HepG2 (cell line): ENCODE measurements around the gene DUXA. TPM values are rescaled to one million over a fixed set of nuclear protein-coding genes. Genes with fewer than 3 reads are reported as not detected.

ENCODE experiments used
- ARNTL ChIP-seq: sonication (generic); formaldehyde crosslinking; IDR thresholded peaks from 2 replicates; pipeline ENCODE4 v1.4.0; 2020; ENCODE audit warnings: mild to moderate bottlenecking, missing genetic modification reagents
- CREB3 ChIP-seq: sonication (generic); formaldehyde crosslinking; IDR thresholded peaks from 2 replicates; pipeline ENCODE4 v1.5.0; 2020; ENCODE audit warnings: missing genetic modification reagents
- HOXA5 ChIP-seq: sonication (generic); formaldehyde crosslinking; IDR thresholded peaks from 2 replicates; pipeline ENCODE4 v1.4.0; 2020; ENCODE audit warnings: missing genetic modification reagents
- HOXA7 ChIP-seq: sonication (generic); formaldehyde crosslinking; IDR thresholded peaks from 2 replicates; pipeline ENCODE4 v1.8.1; 2022; ENCODE audit warnings: mild to moderate bottlenecking, missing genetic modification reagents, moderate library complexity
- LBX2 ChIP-seq: sonication (generic); formaldehyde crosslinking; IDR thresholded peaks from 2 replicates; pipeline ENCODE4 v1.5.0; 2020; ENCODE audit warnings: missing genetic modification reagents, mild to moderate bottlenecking, borderline replicate concordance
- MYC ChIP-seq: sonication (generic); formaldehyde crosslinking; IDR thresholded peaks from 2 replicates; pipeline ENCODE4 v1.9.0; 2021; ENCODE audit warnings: missing genetic modification reagents, borderline replicate concordance
- MYPOP ChIP-seq: sonication (generic); formaldehyde crosslinking; IDR thresholded peaks from 2 replicates; pipeline ENCODE4 v1.8.1; 2023; ENCODE audit warnings: mild to moderate bottlenecking, moderate library complexity, missing genetic modification reagents
- PLRG1 ChIP-seq: fragments of 450-650 bp; conservative IDR thresholded peaks from 2 replicates; pipeline ENCODE4 v1.6.1; 2016
- PRDM4 ChIP-seq: sonication (generic); formaldehyde crosslinking; IDR thresholded peaks from 2 replicates; pipeline ENCODE4 v1.9.0; 2021; ENCODE audit warnings: missing genetic modification reagents, borderline replicate concordance
- PRMT3 ChIP-seq: sonication (generic); formaldehyde crosslinking; IDR thresholded peaks from 2 replicates; pipeline ENCODE4 v1.8.1; 2022; ENCODE audit warnings: low read depth, mild to moderate bottlenecking, moderate library complexity, missing genetic modification reagents, borderline replicate concordance
- SNRNP70 ChIP-seq: fragments of 200-400 bp; formaldehyde crosslinking; IDR thresholded peaks from 2 replicates; pipeline ENCODE4 v1.6.1; 2017; ENCODE audit warnings: mild to moderate bottlenecking, low read depth, low read length, moderate library complexity
- SP1 ChIP-seq, 2 experiments: fragments of 450-650 bp in 1 of 2; sonication (generic) in 1 of 2; formaldehyde crosslinking in 1 of 2; IDR thresholded peaks; 2 replicates each; pipeline versions ENCODE4 v1.4.0 to v1.6.1; 2016 to 2020; ENCODE audit warnings: missing genetic modification reagents in 1 of 2
- SYNCRIP ChIP-seq: fragments of 200-400 bp; formaldehyde crosslinking; IDR thresholded peaks from 2 replicates; pipeline ENCODE4 v1.6.1; 2018; ENCODE audit warnings: mild to moderate bottlenecking, low read depth, low read length; ENCODE audit not compliant: insufficient read depth
- XRCC5 ChIP-seq: fragments of 200-400 bp; formaldehyde crosslinking; optimal IDR thresholded peaks from 2 replicates; pipeline ENCODE3; 2017; ENCODE audit warnings: mild to moderate bottlenecking, low read length
- ZC3H13 ChIP-seq: sonication (generic); formaldehyde crosslinking; IDR thresholded peaks from 2 replicates; pipeline ENCODE4 v1.8.1; 2023; ENCODE audit warnings: mild to moderate bottlenecking, missing genetic modification reagents, moderate library complexity
- ZNF235 ChIP-seq: sonication (generic); formaldehyde crosslinking; IDR thresholded peaks from 2 replicates; pipeline ENCODE4 v1.8.1; 2023; ENCODE audit warnings: mild to moderate bottlenecking, missing genetic modification reagents, borderline replicate concordance
- ZNF292 ChIP-seq: sonication (generic); formaldehyde crosslinking; IDR thresholded peaks from 2 replicates; pipeline ENCODE4 v1.8.1; 2022; ENCODE audit warnings: mild to moderate bottlenecking, low read depth, missing genetic modification reagents, borderline replicate concordance
- ZNF530 ChIP-seq: sonication (generic); formaldehyde crosslinking; IDR thresholded peaks from 2 replicates; pipeline ENCODE4 v1.5.0; 2020; ENCODE audit warnings: low read depth, mild to moderate bottlenecking, missing genetic modification reagents
- ZNF556 ChIP-seq: sonication (generic); formaldehyde crosslinking; IDR thresholded peaks from 2 replicates; pipeline ENCODE4 v1.4.0; 2020; ENCODE audit warnings: mild to moderate bottlenecking, missing genetic modification reagents, borderline replicate concordance
- ZNF562 ChIP-seq: sonication (generic); formaldehyde crosslinking; IDR thresholded peaks from 2 replicates; pipeline ENCODE4 v1.8.0; 2022; ENCODE audit warnings: missing genetic modification reagents, borderline replicate concordance
- ZNF737 ChIP-seq: sonication (generic); formaldehyde crosslinking; IDR thresholded peaks from 2 replicates; pipeline ENCODE4 v1.5.0; 2020; ENCODE audit warnings: missing genetic modification reagents, mild to moderate bottlenecking, borderline replicate concordance
- ZNF776 ChIP-seq: sonication (generic); formaldehyde crosslinking; IDR thresholded peaks from 2 replicates; pipeline ENCODE4 v1.4.0; 2020; ENCODE audit warnings: mild to moderate bottlenecking, missing genetic modification reagents
- ZNF788 ChIP-seq: sonication (generic); formaldehyde crosslinking; IDR thresholded peaks from 2 replicates; pipeline ENCODE4 v1.5.0; 2020; ENCODE audit warnings: mild to moderate bottlenecking, missing genetic modification reagents, borderline replicate concordance
- polyA plus RNA-seq, 8 experiments: library from polyadenylated mRNA; depleted of rRNA in 3 of 8; stranded (reverse) in 7 of 8; unstranded in 1 of 8; fragments of >200 nt; fragmentation: Illumina TruSeq in 4 of 8; extraction: Trizol in 4 of 8; gene quantifications; 2 replicates each; pipeline versions ENCODE4 v1.2.1 to v1.2.3, GENCODE V29; 2011 to 2016; ENCODE audit warnings: low read depth in 4 of 8, missing spikeins in 1 of 8, mixed read lengths in 1 of 8; ENCODE audit not compliant: insufficient read depth in 1 of 8
- total RNA-seq, 5 experiments: library from RNA; depleted of rRNA; stranded (reverse); fragments of >200 nt; fragmentation: Illumina TruSeq; extraction: Trizol; gene quantifications; 2 replicates each; pipeline ENCODE4 v1.2.3, GENCODE V29; 2016; ENCODE audit warnings: low read depth in 1 of 5

Gene DUXA
- total and polyA plus RNA-seq, 2 of the 13 experiments (the other 11 are each of a cell fraction or from before 2014, with no cell fraction given): not detected

- TF ChIP-seq CREB3 (CRISPR knock-in tag) (no peak), SNRNP70 (no peak), PLRG1 (no peak), ZNF530 (no peak), HOXA7 (CRISPR knock-in tag) (no peak), SP1 (IDR thresholded peaks at IDR 0.05) (no peak), SP1 (CRISPR knock-in tag; IDR thresholded peaks at IDR 0.05) (0 out of 2 replicates have a peak, but pooled peaks have one; percentile 58), HOXA5 (0 out of 2 replicates have a peak, but pooled peaks have one; percentile 73), LBX2 (0 out of 2 replicates have a peak, but pooled peaks have one; percentile 59), ZNF292 (CRISPR knock-in tag) (no peak), PRDM4 (no peak), MYC (CRISPR knock-in tag) (no peak; the same call in 1 of the 2 replicates), SYNCRIP (no peak), ZNF562 (no peak), ZNF737 (CRISPR knock-in tag) (no peak), PRMT3 (CRISPR knock-in tag) (no peak), ZNF776 (CRISPR knock-in tag) (peak; percentile 84; the same call in 1 of the 2 replicates), ZNF235 (CRISPR knock-in tag) (no peak; the same call in 1 of the 2 replicates), ZC3H13 (no peak; the same call in 1 of the 2 replicates), MYPOP (CRISPR knock-in tag) (no peak), ARNTL (0 out of 2 replicates have a peak, but pooled peaks have one; percentile 28), ZNF556 (no peak; the same call in 1 of the 2 replicates), ZNF788 (CRISPR knock-in tag) (no peak; the same call in 1 of the 2 replicates), XRCC5 (no peak)
These were observed 24.1 kb upstream of the DUXA start, which contains the start of gene ZNF264 (continued) for GRCh38 chr19:57191141-57192076.
